OCI-LY3 (cell line): ENCODE data around the gene HEATR3.

Experiments used
- H2AFZ ChIP-seq: fragments of 200-600, 300-600 bp; shearing (Covaris generic); 2 replicates; pipeline ENCODE4 v1.6.0; 2014; ENCODE audit warnings: antibody characterized with exemption, low read depth, low read length
- H3K27ac ChIP-seq: fragments of 200-600, 300-600 bp; sonication (generic); 2 replicates; pipeline ENCODE4 v1.5.1; 2014; ENCODE audit warnings: mild to moderate bottlenecking, low read length, moderate library complexity, mixed read lengths
- H3K27me3 ChIP-seq: fragments of 200-600, 300-600 bp; sonication (generic); 2 replicates; pipeline ENCODE4 v1.6.1; 2014; ENCODE audit warnings: low read depth, low read length, mixed read lengths
- H3K36me3 ChIP-seq: fragments of 200-600, 300-600 bp; sonication (generic); replicated peaks from 2 replicates; pipeline ENCODE3; 2014; ENCODE audit warnings: low read depth, low read length, mixed read lengths
- H3K4me1 ChIP-seq: fragments of 300-600, 200-600 bp; sonication (generic); 2 replicates; pipeline ENCODE4 v1.6.1; 2014; ENCODE audit warnings: low read length, mixed read lengths
- H3K4me2 ChIP-seq: fragments of 200-600, 300-600 bp; sonication (generic); 2 replicates; pipeline ENCODE4 v1.6.1; 2014; ENCODE audit warnings: low read length, mixed read lengths
- H3K4me3 ChIP-seq: fragments of 300-600, 200-600 bp; sonication (generic); 2 replicates; pipeline ENCODE4 v1.5.1; 2014; ENCODE audit warnings: antibody characterized with exemption, mild to moderate bottlenecking, low read length, moderate library complexity
- H3K79me2 ChIP-seq: fragments of 300-600, 200-600 bp; shearing (Covaris generic); 2 replicates; pipeline ENCODE4 v1.6.1; 2014; ENCODE audit warnings: mild to moderate bottlenecking, low read length, mixed read lengths
- H3K9ac ChIP-seq: fragments of 300-600, 200-600 bp; shearing (Covaris generic); 2 replicates; pipeline ENCODE4 v1.6.0; 2014; ENCODE audit warnings: mild to moderate bottlenecking, low read length, moderate library complexity
- H3K9me3 ChIP-seq: fragments of 200-600, 300-600 bp; shearing (Covaris generic); 2 replicates; pipeline ENCODE4 v1.6.1; 2014; ENCODE audit warnings: low read length, mixed read lengths; ENCODE audit not compliant: insufficient read depth
- H4K20me1 ChIP-seq: fragments of 200-600, 300-600 bp; sonication (generic); 2 replicates; pipeline ENCODE4 v1.6.1; 2016; ENCODE audit warnings: low read length, mixed read lengths; ENCODE audit not compliant: insufficient read depth
- EZH2phosphoT487 ChIP-seq: fragments of 200-600 bp; shearing (Covaris generic); IDR thresholded peaks from 2 replicates; pipeline ENCODE4 v1.6.1; 2018; ENCODE audit warnings: antibody characterized with exemption, mixed run types, low read depth
- TF ChIP-seq, protein P1 (sequence below): fragments of 200-600, 300-600 bp; sonication (generic); IDR thresholded peaks from 2 replicates; pipeline ENCODE4 v1.5.1; 2014; ENCODE audit warnings: antibody characterized with exemption, low read length, low read depth

Gene HEATR3

DNA sequence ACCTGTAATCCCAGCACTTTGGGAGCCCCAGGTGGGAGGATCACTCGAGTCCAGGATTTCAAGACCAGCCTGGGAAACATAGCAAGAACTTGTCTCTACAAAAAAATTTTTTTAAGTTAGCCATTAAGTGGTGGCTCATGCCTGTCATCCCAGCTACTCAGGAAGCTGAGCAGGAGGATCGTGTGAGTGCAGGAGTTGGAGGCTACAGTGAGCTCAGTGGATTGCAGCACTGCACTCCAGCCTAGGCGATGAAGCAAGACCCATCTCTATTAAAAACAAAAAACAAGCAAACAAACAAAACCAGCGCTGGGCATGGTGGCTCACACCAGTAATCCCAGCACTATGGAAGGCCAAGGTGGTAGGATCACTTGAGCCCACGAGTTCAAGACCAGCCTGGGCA is 38.0 kb downstream of the HEATR3 start:
- Histone ChIP-seq H3K9me3 (no peaks in the 10 kb centered on the region), H3K36me3 (peaks cover 37% of the 10 kb centered on the region), H3K4me1 (peaks cover 4% of the 10 kb centered on the region), H3K79me2 (no peaks in the 10 kb centered on the region), H3K4me2 (no peak overlapping the region), H4K20me1 (no peaks in the 10 kb centered on the region), H3K4me3 (no peak overlapping the region), H3K9ac (no peak overlapping the region), H3K27ac (no peak overlapping the region), H3K27me3 (no peaks in the 10 kb centered on the region), H2AFZ (no peak overlapping the region)
- TF ChIP-seq, protein P1, sequence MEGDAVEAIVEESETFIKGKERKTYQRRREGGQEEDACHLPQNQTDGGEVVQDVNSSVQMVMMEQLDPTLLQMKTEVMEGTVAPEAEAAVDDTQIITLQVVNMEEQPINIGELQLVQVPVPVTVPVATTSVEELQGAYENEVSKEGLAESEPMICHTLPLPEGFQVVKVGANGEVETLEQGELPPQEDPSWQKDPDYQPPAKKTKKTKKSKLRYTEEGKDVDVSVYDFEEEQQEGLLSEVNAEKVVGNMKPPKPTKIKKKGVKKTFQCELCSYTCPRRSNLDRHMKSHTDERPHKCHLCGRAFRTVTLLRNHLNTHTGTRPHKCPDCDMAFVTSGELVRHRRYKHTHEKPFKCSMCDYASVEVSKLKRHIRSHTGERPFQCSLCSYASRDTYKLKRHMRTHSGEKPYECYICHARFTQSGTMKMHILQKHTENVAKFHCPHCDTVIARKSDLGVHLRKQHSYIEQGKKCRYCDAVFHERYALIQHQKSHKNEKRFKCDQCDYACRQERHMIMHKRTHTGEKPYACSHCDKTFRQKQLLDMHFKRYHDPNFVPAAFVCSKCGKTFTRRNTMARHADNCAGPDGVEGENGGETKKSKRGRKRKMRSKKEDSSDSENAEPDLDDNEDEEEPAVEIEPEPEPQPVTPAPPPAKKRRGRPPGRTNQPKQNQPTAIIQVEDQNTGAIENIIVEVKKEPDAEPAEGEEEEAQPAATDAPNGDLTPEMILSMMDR = no peak
- no peak for TF ChIP-seq EZH2phosphoT487

DNA sequence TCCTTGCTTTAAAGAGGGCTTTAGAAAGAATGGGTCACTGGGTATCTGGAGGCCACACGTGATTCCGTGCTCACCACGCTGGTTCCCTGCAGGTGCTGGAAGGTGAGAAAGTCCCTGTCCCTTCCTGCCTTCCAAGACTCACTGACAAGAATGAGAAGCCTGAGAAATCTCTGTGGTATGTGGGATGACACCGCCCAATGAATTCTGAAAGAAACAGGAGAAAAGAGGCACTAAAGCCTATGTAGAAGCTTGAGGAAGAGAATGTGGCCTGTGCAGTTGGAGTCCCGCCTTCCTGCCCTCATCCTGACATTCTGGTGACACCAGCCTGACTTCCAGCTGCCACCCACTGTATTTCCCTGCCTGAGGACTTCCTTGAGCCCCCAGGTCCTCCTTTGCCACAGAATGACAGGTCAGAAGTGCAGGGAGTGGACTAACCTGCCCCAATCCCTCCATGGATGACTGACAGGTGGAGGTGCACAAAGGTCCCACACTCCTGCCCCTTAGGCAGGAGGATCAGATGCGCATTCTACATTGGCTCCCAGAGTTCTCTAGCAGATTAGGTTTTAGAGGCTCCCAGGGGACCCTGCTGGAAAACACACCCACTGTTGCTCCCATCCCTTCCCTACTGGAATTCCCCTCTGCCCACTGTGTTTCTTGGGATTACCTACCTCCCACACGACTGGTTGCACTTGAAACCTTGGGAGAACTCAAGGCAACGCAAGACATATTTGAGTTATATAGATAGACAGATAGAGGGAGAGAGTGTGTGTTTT is 48.8 kb downstream of the HEATR3 start:
- Histone ChIP-seq H3K4me3 (no peak overlapping the region), H3K9ac (no peak overlapping the region), H3K4me1 (no peaks in the 10 kb centered on the region), H3K79me2 (no peaks in the 10 kb centered on the region), H4K20me1 (no peaks in the 10 kb centered on the region), H3K27me3 (no peaks in the 10 kb centered on the region), H3K36me3 (no peaks in the 10 kb centered on the region), H2AFZ (no peak overlapping the region), H3K27ac (no peak overlapping the region), H3K4me2 (no peak overlapping the region), H3K9me3 (no peaks in the 10 kb centered on the region)
- TF ChIP-seq, protein P1 = no peak
- no peak for TF ChIP-seq EZH2phosphoT487

DNA sequence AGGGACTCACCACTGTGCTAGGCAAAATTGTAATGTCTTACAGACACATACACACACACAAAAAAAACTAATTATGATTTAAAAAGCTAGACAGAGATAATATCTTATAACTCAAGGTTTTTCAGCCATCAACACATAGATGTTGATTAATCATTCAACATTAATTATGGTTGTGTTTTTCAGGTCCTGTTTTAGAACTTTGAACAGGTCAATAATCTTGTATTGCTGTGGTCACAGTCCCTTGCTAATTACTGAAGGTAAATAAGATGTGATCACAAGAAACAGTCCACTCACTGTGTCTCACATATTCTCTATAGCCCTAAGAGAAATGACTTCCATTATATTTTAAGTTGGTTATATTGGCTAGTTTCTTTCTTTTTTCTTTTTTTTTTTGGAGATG is 54.9 kb downstream of the HEATR3 start:
- Histone ChIP-seq H3K79me2 (no peaks in the 10 kb centered on the region), H3K4me1 (peaks cover 23% of the 10 kb centered on the region), H3K9me3 (no peaks in the 10 kb centered on the region), H4K20me1 (no peaks in the 10 kb centered on the region), H2AFZ (no peak overlapping the region), H3K27me3 (no peaks in the 10 kb centered on the region), H3K4me3 (no peak overlapping the region), H3K9ac (no peak overlapping the region), H3K36me3 (no peaks in the 10 kb centered on the region), H3K27ac (no peak overlapping the region), H3K4me2 (no peak overlapping the region)
- TF ChIP-seq, protein P1 = no peak
- TF ChIP-seq EZH2phosphoT487 = no peak

DNA sequence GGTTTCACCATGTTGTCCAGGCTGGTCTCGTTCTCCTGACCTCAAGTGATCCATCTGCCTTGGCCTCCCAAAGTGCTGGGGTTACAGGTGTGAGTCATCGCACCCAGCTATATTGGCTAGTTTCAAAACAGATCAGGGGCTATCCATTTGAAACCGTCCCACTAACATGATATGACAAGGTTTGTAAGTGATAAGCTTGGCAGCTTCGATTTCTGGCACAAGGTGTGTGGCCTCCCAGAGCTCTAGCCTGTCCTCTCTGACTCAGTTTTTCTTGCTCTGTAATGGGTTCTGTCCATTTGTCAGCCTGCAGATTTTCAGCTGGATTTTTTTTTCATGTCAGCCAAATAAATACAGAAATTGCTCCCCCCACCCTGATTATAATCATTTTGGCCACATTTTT is 55.5 kb downstream of the HEATR3 start:
- Histone ChIP-seq H4K20me1 (no peaks in the 10 kb centered on the region), H3K36me3 (no peaks in the 10 kb centered on the region), H3K4me1 (peaks cover 27% of the 10 kb centered on the region), H2AFZ (no peak overlapping the region), H3K27ac (no peak overlapping the region), H3K27me3 (no peaks in the 10 kb centered on the region), H3K4me3 (peak overlapping the region; percentile 9), H3K9ac (no peak overlapping the region), H3K4me2 (peak overlapping the region; percentile 64), H3K79me2 (no peaks in the 10 kb centered on the region), H3K9me3 (no peaks in the 10 kb centered on the region)
- TF ChIP-seq, protein P1 = no peak
- no peak for TF ChIP-seq EZH2phosphoT487
